PFSK-1 (cell line): ENCODE data around the gene LBHD2.

Experiments
- POLR2AphosphoS5 ChIP-seq: IDR thresholded peaks from 2 replicates; pipeline ENCODE4 v1.6.1; 2012; ENCODE audit warnings: low read depth, mild to moderate bottlenecking, control low read depth, low read length, moderate library complexity
- TAF1 ChIP-seq: IDR thresholded peaks from 2 replicates; pipeline ENCODE4 v1.6.1; 2012; ENCODE audit warnings: low read length, control low read depth, borderline replicate concordance; ENCODE audit not compliant: insufficient read depth

- no peak for TF ChIP-seq POLR2AphosphoS5
- no peak for TF ChIP-seq TAF1
These were observed 17.6 kb upstream of the LBHD2 start for GRCh38 chr14:103066399-103066798.
